ENCODE results near the gene S100A13.
"Not testable (repeated sequence)": the region's sequence is repeated elsewhere in the genome, so short reads cannot be mapped to it uniquely, and the experiment has no call there.

Gene S100A13

DNA sequence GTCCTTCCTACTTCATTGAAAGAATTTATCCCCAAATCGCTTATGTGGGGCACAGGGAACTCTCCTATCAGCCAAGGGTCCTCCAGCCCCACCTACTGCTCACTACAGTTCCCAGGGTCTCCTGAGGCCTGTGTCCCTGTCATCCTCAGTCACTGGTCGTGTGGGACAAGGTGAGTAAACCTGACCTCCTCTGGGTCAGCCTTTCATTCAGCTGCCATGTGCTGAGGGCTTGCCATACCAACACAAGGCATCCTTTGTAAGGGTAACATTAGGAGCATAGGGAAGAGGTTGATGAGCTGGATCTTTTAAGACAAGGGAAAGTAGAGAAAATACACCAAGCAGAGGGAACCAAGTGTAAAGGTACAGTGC, 20.0 kb upstream of the S100A13 start:
- DNase-seq, result peak in 1 of 2 experiments; percentile 39

DNA sequence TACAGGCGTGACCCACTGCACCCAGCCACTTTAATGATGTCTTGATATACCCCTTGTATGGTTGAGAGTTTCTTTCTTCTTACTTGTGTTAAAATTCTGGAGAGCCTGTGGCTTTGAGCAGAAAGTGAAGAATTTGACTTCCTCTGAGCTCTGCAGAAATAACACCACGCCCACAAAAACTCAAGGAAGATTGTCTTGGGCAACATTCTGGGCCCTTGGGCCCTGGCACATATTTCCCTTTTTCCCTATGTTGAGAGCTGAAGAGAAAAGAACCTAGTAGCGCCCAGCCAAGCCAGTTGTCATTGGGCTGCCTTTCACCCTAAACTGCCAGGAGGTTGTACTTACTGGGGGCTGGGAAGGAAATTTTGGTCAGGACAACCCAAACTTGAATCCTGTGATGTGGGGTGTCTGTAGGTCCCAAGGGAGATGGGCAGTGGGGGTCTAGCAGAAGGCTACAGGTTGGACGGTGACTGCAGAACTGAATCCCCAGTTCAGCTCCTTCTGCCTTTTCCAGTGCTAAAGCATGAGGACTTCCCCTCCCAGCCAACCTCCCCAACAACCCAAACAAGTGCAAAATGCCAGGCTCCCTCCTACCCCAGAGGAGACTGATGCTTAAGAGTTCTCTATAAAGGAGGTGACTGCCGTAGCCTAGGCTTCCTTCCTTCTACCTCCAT, 19.5 kb upstream of the S100A13 start:
- DNase-seq, result no peak

DNA sequence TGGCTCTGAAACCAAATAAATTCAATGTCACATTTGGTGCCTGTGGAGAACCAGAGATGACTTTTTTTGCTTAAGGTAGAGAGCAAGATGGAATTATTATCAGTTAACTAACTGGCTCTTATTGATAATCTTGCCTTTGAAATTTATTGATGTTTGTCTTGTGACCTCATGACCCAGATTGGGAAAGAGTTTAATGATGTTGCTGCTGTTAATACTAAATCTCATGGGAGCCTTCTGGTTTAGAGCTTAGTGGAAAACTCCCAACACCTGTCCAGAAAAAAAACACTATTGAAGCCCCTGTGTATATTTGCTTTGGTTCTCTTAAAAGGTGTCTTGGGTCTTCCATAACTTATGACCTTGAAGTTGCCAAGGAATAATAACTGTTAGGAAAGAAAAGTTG, 16.5 kb upstream of the S100A13 start:
- no peak for DNase-seq

DNA sequence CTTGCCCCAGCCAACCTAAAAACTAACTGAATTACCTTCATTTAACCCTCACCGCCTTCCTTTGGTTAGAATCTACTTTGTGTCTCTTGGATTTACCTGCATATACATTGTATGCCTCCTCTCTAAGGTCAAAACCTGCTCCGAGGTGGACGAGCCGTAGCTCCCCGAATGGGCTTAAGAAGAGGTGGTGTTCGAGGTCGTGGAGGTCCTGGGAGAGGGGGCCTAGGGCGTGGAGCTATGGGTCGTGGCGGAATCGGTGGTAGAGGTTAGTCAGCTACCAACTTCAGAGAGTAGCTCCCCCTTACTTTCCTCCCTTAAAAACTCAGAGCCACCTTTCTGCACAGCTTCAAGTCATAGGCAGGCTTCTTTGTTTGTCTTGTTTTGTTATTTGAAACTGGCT, 15.8 kb upstream of the S100A13 start:
- DNase-seq, result no peak

DNA sequence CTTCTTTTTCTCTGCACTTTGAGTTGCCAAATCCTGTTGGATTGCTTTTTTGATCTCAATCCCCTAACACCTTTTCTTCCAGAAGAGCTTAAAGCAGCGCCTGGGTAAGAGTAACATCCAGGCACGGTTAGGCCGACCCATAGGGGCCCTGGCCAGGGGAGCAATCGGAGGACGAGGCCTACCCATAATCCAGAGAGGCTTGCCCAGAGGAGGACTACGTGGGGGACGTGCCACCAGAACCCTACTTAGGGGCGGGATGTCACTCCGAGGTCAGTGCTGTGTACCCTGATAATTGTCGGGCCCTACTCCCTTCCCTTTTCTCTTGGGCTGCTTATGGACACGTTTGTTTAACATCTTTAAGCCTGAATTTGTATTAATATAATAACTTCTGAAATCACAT, 14.9 kb upstream of the S100A13 start:
- no peak for DNase-seq

DNA sequence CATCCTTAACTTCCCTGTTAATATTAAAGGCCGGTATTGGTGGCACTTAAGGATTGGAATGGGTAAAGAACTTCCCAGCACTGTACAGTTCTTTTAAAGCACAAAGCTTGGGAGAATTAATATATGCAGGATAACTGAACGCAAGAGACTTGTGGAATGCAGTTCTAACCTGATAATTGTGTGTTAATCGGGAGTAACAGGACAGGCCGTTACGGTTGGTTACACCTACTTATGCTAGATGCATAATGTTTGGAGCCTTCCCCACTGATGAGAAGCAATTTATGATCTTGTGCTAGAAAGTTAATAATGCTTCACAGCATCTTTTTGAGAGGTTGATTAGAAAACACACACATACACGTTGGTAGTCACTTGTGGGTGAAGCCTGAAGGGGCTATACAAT, 13.6 kb upstream of the S100A13 start:
- DNase-seq, result no peak

DNA sequence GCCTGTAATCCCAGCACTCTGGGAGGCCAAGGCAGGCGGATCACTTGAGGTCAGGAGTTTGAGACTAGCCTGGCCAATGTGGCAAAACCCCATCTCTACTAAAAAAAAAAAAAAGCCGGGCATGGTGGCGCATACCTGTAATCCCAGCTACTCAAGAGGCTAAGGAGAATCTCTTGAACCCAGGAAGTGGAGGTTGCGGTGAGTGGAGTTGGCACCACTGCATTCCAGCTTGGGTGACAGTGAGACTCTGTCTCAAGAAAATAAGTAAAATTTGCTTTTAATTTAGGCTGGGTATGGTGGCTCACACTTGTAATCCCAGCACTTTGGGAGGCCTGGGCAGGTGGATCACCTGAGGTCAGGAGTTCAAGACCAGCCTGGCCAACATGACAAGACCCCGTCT, 12.9 kb upstream of the S100A13 start:
- not testable (repeated sequence) for DNase-seq

DNA sequence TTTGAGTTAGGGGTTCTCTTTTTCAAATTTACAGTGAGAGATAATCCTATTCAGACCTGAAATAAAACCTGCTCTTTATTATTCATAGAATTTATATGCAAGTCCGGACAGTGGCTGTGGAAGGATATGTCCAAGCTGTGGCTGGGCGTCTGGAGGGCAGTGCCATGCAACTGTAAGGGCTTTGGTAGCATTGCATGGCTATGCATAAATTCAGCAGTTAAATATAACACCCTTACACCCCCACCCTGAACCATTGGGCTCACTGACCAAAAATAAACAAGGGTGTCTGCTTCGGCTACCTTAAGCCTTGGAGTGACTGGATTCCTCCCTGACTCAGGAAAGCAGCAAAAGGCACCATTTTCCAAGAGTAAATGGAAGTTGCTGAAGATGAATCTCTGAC, 12.0 kb upstream of the S100A13 start:
- DNase-seq, result no peak

DNA sequence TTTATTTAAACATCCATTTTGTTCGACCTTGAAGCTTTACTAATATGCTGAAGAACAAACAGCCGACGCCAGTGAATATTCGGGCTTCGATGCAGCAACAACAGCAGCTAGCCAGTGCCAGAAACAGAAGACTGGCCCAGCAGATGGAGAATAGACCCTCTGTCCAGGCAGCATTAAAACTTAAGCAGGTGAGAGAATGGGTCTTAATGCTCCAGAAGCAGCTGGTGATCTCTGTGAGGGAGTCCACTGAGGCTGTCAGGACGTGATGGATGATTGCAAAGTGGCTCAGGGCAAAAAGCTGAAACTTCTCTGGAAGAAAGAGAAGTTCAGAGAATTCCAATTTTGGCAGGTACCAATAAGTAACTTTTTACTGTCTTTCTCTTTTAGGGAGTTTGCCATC, 11.0 kb upstream of the S100A13 start:
- no peak for DNase-seq

DNA sequence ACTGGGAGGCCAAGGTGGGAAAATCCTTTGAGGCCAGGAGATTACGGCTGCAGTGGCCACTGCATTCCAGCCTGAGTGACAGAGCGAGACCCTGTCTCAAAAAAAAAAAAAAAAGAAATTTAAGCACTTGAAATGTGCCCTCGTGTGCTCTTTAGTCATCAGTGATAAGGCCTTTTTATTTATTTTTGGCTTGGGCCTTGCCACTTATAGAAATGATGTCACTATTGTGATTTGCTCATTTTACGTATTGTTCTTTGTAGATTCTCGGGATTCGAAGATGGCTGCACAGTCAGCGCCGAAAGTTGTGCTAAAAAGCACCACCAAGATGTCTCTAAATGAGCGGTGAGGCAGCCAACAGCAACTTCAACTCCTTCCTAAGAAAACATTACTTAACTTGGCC, 9.0 kb upstream of the S100A13 start:
- no peak for DNase-seq

DNA sequence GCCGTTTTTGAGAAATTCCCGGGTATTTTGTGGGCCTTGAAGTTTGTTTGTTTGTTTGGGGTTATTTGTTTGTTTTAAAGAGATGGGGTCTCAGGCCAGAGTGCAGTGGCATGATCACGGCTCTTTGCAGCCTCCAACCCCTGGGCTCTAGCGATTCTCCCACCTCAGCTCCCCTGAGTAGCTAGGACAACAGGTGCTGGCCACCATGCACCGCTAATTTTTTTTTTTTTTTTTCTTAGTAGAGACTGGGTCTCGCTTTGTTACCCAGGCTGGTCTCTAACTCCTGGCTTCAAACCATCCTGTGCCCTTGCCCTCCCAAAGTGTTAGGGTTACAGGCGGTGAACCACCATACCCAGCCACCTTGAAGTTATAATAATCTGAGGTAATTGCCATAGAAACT, 8.6 kb upstream of the S100A13 start:
- DNase-seq, result no peak

DNA sequence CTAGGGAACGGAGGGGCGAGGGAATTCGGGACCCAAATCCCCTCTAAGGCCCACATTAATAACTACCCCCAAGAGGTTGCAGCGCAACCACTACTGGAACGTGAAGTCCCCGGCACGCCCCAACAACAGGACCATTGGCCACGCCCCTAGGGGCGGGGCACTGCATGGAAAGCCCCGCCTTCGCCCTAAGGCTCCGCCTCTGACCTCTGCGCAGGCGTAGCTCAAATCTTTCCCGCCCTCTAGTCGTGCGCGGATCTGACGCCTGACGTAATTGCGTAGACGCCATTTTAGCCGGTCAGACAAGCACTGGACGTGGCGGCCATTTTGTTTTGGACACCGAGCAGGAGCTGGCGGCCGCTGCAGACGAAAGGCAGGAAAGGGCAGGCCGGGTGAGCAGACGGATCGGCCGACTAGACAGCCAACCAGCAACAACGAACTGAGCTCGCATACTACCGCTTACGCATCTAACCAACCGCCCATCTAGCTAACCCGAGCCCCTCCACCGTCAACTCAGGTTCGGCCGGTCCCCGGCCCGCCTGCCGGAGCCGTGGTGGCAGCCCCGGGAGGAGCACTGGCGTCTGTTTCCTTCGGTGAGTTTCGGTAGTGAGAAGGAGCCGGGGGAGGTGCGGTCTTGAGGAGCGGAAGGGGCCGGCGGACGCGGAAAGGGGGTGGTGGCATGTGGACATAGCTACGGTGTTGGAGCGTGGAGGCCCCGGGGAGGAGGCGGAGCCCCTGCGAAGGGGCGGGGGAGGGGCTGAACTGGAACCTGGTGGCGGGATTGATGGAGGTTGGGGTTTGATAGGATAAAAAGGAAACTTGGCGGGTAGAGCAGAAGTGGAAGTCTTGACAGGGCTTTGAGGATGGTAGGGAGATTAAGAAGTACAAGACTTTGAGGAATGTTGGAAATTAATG, 6.7 kb upstream of the S100A13 start, which contains the start of gene CHTOP:
Gene CHTOP, plus strand, starts transcription at position 313 of the 912 bp plus-strand sequence. CDS start 2,523 bp downstream, outside the sequence.
- DNase-seq, result peak; percentile 99 to 100

DNA sequence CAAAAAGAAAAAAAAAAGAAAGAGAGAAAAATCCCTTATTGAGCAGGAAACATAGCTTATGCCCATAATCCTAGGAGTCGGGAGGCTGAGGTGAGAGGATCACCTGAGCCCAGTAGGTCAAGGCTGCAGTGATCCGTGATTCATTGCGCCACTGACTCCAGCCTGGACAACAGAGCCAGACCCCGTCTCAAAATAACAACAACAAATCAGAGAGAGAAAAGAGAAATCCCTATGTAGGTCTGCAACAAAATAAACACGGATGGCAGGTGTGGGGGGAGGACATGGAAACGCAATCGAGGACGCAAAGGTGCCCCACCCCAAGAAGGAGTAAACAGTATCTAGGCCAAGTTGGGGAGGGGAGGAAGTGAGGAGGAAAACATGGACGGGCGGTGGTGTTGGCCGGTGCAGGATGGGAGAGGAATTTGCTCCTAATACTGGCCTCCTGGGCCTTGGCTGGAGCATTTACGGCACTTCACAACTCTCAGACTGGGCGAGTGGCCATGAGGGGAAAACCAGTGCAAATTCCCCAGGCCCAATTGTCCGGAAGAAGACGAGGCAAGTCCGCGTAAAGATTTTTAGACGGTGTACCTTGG, 6.0 kb upstream of the S100A13 start:
- DNase-seq, result no peak

DNA sequence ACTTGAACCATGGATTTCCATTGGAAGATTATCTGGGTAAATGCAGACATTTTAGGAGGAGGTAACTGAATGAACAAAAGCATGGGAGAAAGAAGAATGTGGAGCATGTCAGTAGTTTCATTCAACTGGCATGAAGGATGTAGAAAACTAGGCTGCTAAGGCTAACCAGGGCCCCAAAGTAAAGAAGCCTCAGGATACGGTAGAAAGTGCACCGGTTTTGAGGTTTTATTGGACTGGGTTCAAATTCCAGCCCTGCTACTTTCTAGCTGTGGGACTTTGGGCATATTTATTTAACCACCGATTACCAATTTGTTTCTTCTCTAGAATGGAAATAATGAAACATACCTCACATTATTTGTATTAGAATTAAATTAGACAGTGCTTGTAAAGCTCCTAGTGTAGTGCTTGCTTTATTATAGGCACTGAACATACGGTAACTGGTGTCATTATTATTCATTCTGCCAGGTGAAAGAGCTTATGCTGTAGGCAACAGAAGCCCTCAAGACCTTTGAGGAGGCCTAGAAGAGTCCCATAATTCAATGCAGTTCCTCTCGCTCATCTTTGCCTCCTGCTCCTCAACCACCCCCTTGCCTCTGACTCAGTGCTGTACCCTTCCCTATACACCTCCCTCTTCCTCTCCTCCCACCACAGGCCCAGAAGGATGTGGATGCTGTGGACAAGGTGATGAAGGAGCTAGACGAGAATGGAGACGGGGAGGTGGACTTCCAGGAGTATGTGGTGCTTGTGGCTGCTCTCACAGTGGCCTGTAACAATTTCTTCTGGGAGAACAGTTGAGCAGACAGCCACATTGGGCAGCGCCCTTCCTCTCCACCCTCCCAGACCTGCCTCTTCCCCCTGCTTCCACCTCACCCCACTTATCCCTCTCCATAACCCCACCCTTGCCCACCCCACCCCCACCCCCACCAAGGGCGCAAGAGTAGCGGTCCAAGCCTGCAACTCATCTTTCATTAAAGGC, 4.0 kb upstream of the S100A13 start:
- DNase-seq, result no peak

DNA sequence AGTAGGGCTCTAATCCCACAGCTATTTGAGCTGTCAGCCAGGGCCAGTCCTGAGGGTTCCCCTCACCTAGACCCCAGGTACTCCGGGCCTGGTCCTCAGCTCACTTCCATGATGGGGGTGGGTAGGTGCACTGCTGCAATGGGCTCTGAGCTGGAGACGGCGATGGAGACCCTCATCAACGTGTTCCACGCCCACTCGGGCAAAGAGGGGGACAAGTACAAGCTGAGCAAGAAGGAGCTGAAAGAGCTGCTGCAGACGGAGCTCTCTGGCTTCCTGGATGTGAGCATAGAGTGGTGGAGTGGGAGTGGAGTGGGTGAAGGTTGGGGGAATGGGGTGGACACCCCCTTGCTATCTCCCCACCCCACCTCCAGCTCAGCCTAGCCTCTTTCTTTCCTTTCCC, 3.1 kb upstream of the S100A13 start:
- DNase-seq, result no peak

DNA sequence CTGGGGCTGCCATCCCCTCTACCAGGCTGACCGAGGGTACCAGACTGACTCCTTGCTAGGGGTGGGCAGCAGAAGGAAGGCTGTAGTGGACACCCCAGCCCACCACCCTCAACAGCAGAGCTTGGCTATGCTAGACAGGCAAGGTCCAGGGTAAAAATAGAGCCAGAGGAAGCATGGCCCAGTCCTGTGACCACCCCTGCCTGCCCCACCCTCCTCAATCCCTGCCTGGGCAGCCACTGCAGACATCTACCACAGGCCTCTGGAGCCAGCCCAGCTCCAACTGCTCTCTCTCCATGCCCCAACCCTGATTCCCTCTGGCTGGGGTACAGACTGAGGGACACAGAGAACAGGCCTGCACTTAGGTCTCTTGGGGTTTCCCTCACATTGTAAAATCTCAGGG, 2.7 kb upstream of the S100A13 start:
- DNase-seq, result no peak

DNA sequence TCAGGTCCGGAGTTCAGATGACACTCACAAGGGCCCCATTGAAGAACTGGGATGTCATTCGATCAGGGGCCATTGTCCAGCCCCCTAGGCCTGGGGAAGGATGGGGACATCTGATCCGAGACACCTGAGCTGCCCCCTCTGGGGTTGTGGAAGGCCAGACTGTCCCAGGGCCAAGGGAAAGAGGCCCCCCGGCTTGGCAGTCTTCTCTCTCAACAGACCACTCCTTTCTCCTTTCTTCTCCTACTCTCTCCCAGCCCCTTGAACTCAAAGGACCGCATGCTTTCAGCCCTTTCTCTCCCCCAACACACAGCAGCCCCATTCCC, 2.0 kb upstream of the S100A13 start:
- no peak for DNase-seq

DNA sequence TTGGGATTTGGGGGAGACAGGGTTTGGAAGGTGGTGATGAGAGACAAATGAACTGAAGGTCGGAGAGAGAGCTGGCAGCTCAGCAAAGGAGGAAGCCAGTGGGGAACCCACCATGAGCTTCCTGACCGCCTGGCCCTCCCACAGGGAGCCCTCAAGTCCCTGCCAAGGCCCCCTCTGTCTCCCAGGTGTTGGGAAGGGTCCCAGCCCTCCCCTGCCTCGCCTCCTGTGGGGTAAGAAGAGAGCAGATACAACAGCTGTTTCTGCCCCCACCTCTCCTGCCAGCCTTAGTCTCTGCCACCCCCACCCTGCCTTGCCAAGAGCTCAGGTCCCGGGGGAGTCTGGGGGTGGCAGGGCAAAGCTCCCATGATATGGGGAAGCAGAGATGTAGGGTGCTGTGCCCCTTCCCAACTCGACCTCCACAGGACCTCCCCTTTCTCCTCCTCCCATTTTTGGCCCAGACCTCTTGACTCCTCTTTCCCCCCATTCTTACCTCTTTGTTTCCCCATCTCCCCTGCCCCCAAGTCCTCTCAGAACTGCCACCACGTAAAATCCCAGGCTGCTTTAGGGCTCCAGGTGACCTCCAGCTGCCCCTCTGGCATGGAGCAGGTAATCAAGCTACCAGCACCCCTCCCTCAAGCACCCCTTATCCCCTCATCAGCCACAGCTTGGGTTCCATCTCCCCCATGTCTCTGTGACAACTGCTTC, 1.5 kb upstream of the S100A13 start:
- no peak for DNase-seq

DNA sequence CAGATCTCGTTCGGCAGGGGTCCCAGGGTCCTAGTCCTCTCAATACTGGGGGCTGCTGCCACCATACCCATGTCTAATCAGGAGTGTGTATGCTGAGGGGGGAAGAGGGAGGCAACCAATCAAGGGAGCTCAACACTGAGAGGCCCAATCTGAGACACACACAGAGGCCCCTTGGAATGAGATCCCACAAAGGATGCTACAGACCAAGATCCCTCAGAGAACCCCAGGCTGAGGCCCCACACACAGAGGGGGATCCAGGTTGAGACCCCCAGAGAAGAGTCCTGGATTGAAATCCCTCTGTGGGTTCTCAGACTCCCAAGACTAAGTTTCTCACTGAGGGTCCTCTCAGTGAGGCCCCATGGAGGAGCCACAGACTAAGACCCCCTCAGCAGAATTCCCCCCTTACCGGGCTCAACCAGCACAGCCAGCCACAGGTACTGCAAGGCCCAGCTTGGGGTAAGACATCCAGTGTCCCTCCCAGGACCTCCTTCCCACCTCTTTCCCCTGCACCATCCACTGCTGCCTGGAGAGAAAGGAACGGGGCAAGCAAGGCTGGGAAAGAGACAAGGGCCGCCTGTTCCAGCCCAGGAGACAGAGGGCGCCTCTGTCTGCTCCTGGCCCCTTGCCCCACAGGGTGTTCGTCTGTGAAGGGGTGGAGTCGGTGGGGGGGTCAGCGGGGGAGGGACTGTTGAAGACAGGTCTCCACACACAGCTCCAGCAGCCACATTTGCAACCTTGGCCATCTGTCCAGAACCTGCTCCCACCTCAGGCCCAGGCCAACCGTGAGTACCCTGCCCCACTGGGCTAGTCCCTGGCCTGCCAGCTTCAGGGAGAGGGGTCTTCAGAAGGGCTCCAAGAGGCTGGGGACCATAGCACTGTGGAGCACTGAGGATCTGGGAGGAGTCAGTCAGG, 666 bp upstream of the S100A13 start, which contains the start of gene S100A1:
Gene S100A1, plus strand, starts transcription at position 720 of the 912 bp plus-strand sequence. CDS start 2,088 bp downstream, outside the sequence.
- no peak for DNase-seq

DNA sequence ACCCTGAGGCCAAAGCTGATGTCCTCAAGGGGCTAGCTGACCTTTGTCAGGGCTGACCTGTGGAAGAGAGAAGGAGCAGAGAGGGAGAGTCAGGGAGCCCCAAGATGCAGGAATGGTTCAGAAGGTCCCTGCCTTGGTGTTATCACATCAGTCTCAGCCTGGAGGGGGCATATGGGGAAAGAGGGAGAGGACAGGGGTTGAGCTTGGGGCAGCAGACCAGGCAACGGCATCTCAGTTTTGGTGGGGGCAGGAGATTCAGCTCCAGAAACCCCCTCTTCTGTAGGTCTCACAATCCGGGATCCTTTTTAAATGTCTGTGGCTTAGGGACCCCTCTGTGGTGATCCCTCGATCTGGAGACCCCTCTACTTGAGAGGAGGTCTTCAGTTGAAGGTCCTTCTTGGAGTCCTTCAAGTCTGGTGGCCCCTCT, 815 bp downstream of the S100A13 start:
- no peak for DNase-seq

Measured in NCI-H526 (cell line).